Measurements from ENCODE around the gene EML5. TPM values are rescaled to one million over a fixed set of nuclear protein-coding genes. Genes with fewer than 3 reads are reported as not detected.

EML5 gene
- total and polyA plus RNA-seq, 2 donors (not counting 3 experiments of a cell fraction or from before 2014, with no cell fraction given): not detected

DNA sequence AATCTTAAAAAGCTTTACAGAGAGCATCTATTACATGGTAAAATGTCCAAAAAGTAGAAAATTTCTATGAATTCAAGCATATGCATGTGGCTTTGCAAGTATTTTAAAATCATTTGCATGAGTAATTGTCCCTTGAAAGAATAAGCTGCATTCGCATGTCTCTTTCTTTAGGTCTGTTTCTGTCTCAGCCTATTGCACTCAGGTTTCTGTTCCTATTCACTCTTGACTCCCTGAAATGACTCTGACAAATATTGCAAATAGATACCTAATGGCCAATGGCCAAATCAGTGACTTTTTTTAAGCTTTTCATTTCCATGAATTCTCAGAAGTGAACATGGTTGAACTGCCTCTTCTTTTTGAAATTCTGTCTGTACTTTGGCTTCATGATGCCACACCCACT lies 25.3 kb upstream of the EML5 start:
- dilution Hi-C loops (cut with MboI; ENCODE audit: extremely low pct_ligation_motif_present, low sequenced_read_pairs) (no loop called here), intact Hi-C loops (cut with micrococcal nuclease) (no loop called here)
- no peaks in the 10 kb centered on the region for H3K9me3 ChIP-seq (replicated peaks; ENCODE audit: control insufficient read depth, insufficient read depth, low read length)
- peaks cover 17 to 19% of the 10 kb centered on the region in 2 experiments for H3K27me3 ChIP-seq (ENCODE audit: control insufficient read depth in 2 of 2, insufficient read depth in 2 of 2, low read length in 2 of 2)
- H2AFZ ChIP-seq (ENCODE audit: low read depth, low read length): no peak overlapping the region
- H3K79me2 ChIP-seq (ENCODE audit: control insufficient read depth, insufficient read depth, low read length): no peaks in the 10 kb centered on the region
- H3K4me1 ChIP-seq (ENCODE audit: control insufficient read depth, extremely low read depth, insufficient read depth, low read length): no peaks in the 10 kb centered on the region
- no peaks in the 10 kb centered on the region for H3K9me1 ChIP-seq (replicated peaks; ENCODE audit: control insufficient read depth, extremely low read depth, insufficient read depth, low read length)
- BruUV-seq (replicated peaks): no TSS peak
- no peak overlapping the region for H3K27ac ChIP-seq (ENCODE audit: insufficient read depth, low read depth, low read length)
- no peak for FAIRE-seq
- no peak for DNase-seq (ENCODE audit: low read depth, low spot score)
- no peaks in the 10 kb centered on the region for H4K20me1 ChIP-seq (replicated peaks; ENCODE audit: control insufficient read depth, extremely low read depth, insufficient read depth, low read length)
- H3K4me3 ChIP-seq (replicated peaks in 1 of 3; ENCODE audit: insufficient read depth in 1 of 3, low read depth in 1 of 3, low read length in 3 of 3): no peak overlapping the region
- no peak overlapping the region for H3K4me2 ChIP-seq (ENCODE audit: insufficient read depth, low read length)
- ChIA-PET POLR2A (no interaction called here), CTCF (no interaction called here)
- no peak for TF ChIP-seq MYC (IDR thresholded peaks at IDR 0.05; ENCODE audit: low read depth, low read length)
- TF ChIP-seq JUN (IDR thresholded peaks at IDR 0.05; ENCODE audit: borderline replicate concordance, insufficient read depth, insufficient read length, low read depth): no peak
- TF ChIP-seq POLR2AphosphoS5 (IDR thresholded peaks at IDR 0.05; ENCODE audit: insufficient read depth, low read depth, low read length): no peak
- TF ChIP-seq GATA2 (IDR thresholded peaks at IDR 0.05; ENCODE audit: insufficient read depth, insufficient read length, low read depth, low read length): no peak
- TF ChIP-seq, protein P1, sequence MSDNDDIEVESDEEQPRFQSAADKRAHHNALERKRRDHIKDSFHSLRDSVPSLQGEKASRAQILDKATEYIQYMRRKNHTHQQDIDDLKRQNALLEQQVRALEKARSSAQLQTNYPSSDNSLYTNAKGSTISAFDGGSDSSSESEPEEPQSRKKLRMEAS (IDR thresholded peaks at IDR 0.05; ENCODE audit: insufficient read depth, insufficient read length): no peak
- TF ChIP-seq EZH2 (IDR thresholded peaks at IDR 0.05; ENCODE audit: borderline replicate concordance, low read depth, low read length, severe bottlenecking): no peak
- TF ChIP-seq FOS (IDR thresholded peaks at IDR 0.05; ENCODE audit: borderline replicate concordance, insufficient read depth, low read length): no peak
- TF ChIP-seq, protein P2, sequence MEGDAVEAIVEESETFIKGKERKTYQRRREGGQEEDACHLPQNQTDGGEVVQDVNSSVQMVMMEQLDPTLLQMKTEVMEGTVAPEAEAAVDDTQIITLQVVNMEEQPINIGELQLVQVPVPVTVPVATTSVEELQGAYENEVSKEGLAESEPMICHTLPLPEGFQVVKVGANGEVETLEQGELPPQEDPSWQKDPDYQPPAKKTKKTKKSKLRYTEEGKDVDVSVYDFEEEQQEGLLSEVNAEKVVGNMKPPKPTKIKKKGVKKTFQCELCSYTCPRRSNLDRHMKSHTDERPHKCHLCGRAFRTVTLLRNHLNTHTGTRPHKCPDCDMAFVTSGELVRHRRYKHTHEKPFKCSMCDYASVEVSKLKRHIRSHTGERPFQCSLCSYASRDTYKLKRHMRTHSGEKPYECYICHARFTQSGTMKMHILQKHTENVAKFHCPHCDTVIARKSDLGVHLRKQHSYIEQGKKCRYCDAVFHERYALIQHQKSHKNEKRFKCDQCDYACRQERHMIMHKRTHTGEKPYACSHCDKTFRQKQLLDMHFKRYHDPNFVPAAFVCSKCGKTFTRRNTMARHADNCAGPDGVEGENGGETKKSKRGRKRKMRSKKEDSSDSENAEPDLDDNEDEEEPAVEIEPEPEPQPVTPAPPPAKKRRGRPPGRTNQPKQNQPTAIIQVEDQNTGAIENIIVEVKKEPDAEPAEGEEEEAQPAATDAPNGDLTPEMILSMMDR (IDR thresholded peaks at IDR 0.05; ENCODE audit: extremely low read depth in 1 of 2, insufficient read depth in 1 of 2, low read depth in 1 of 2, low read length in 2 of 2): no peak
- TF ChIP-seq POLR2A (IDR thresholded peaks at IDR 0.05; ENCODE audit: low read depth, low read length): no peak
- no peaks in the 10 kb centered on the region for H3K36me3 ChIP-seq (ENCODE audit: control insufficient read depth in 2 of 2, extremely low read depth in 1 of 2, insufficient read depth in 2 of 2, low read length in 2 of 2)
- H3K9ac ChIP-seq (replicated peaks; ENCODE audit: extremely low read depth, insufficient read depth, low read length): no peak overlapping the region

Data from endothelial cell of umbilical vein (primary cell).